Epithelial cell of alveolus of lung (primary cell): ENCODE results near the gene FCGR3B. TPM values are rescaled to one million over a fixed set of nuclear protein-coding genes. Genes with fewer than 3 reads are reported as not detected.

Experiments used
- total RNA-seq: library from RNA; depleted of rRNA; stranded (reverse); fragments of >200 nt; gene quantifications from 2 replicates; pipeline ENCODE4 v1.2.1, GENCODE V29; 2015

Gene FCGR3B
- total RNA-seq: not detected in 2 replicates

GRCh38 chr1:161631076-161631475 lies at the start of gene FCGR3B:
TSS of gene FCGR3B (minus strand) at chr1:161631176. CDS start at chr1:161631094, 82 bp downstream.

DNA sequence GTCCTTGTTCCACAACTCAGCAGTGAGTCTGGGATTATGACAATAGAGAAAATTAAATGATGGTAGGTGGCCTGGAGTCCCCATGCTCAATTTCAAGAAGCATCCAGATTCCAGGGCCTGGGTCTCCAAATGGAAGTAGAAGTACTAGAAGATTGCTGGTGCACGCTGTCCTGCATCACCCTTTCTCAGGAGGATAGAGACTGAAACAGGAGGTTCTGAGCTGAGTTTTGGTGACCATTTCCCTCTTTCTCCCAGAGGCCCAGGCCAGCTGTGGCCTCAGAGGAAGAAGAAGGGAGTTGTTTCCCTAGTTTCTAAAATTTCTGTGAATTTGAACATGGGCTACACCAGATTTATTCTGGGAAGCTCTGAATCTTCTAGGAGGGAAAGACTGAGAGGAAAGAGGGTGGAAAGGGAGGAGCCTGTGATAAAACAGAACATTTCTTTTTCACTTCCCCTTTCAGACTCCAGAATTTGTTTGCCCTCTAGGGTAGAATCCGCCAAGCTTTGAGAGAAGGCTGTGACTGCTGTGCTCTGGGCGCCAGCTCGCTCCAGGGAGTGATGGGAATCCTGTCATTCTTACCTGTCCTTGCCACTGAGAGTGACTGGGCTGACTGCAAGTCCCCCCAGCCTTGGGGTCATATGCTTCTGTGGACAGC lies 31.8 kb upstream of the FCGR3B start, which contains the start of gene FCGR2B:
TSS of gene FCGR2B (plus strand) at position 460 of the 656 bp plus-strand sequence. CDS start at position 559, 99 bp downstream.

Other genes with a start within 250 kb of the FCGR3B start
- 0.72 and 1.4 TPM in 2 replicates for gene FCGR2A, start 125.7 kb downstream of the FCGR3B start, total RNA-seq
- 0.39 TPM in 1 of 2 replicates, not detected in the other for gene HSPA6, start 106.6 kb downstream of the FCGR3B start, total RNA-seq
- gene FCGR3A, start 81.4 kb downstream of the FCGR3B start, total RNA-seq: not detected in 2 replicates
- gene FCGR2B, start 32.0 kb upstream of the FCGR3B start, total RNA-seq: not detected in 2 replicates
- 2.1 TPM in 1 of 2 replicates, not detected in the other for gene FCRLA, start 76.1 kb upstream of the FCGR3B start, total RNA-seq
- 1.0 and 1.2 TPM in 2 replicates for gene FCRLB, start 90.4 kb upstream of the FCGR3B start, total RNA-seq
- 21.6 and 34.3 TPM in 2 replicates for gene DUSP12, start 118.6 kb upstream of the FCGR3B start, total RNA-seq
- 16.7 and 23.0 TPM in 2 replicates for gene ATF6, start 135.1 kb upstream of the FCGR3B start, total RNA-seq